ENCODE results near the gene MT3.

MT3 gene

GRCh38 chr16:56564793-56565477, 24.4 kb upstream of the MT3 start, which contains the start of gene MT4:
MT4 (plus strand) TSS chr16:56565073; CDS start chr16:56565129, 56 bp downstream.
- TF ChIP-seq CSRNP3 (CRISPR knock-in tag; IDR thresholded peaks at IDR 0.05): no peak
- no peak for TF ChIP-seq PPARA (CRISPR knock-in tag; IDR thresholded peaks at IDR 0.05; ENCODE audit: borderline replicate concordance)
- no peak for TF ChIP-seq ZNF8 (CRISPR knock-in tag; IDR thresholded peaks at IDR 0.05)
- TF ChIP-seq TCF4 (CRISPR knock-in tag; IDR thresholded peaks at IDR 0.05; ENCODE audit: borderline replicate concordance): no peak
- no peak for TF ChIP-seq ZFP3 (CRISPR knock-in tag; IDR thresholded peaks at IDR 0.05)
- no peak for TF ChIP-seq CREB5 (CRISPR knock-in tag; IDR thresholded peaks at IDR 0.05; ENCODE audit: low read depth)
- TF ChIP-seq CSDC2 (CRISPR knock-in tag; IDR thresholded peaks at IDR 0.05): no peak
- TF ChIP-seq ZNF70 (CRISPR knock-in tag; IDR thresholded peaks at IDR 0.05): no peak
- no peak for TF ChIP-seq BACH2 (CRISPR knock-in tag; IDR thresholded peaks at IDR 0.05; ENCODE audit: borderline replicate concordance)
- TF ChIP-seq RARB (CRISPR knock-in tag; IDR thresholded peaks at IDR 0.05): no peak
- TF ChIP-seq POU6F1 (CRISPR knock-in tag; IDR thresholded peaks at IDR 0.05; ENCODE audit: borderline replicate concordance, low read depth): no peak
- TF ChIP-seq ZFP30 (CRISPR knock-in tag; IDR thresholded peaks at IDR 0.05): no peak
- TF ChIP-seq TOX (CRISPR knock-in tag; IDR thresholded peaks at IDR 0.05; ENCODE audit: borderline replicate concordance): no peak
- no peak for ATAC-seq

- ATAC-seq: no peak
- TF ChIP-seq ZFP3 (CRISPR knock-in tag; IDR thresholded peaks at IDR 0.05) (no peak), POU6F1 (CRISPR knock-in tag; IDR thresholded peaks at IDR 0.05; ENCODE audit: borderline replicate concordance, low read depth) (no peak), CSDC2 (CRISPR knock-in tag; IDR thresholded peaks at IDR 0.05) (no peak), ZNF565 (CRISPR knock-in tag; conservative IDR thresholded peaks at IDR 0.05; ENCODE audit: low read depth) (no peak), CREB5 (CRISPR knock-in tag; IDR thresholded peaks at IDR 0.05; ENCODE audit: low read depth) (no peak)
Observed at GRCh38 chr16:56569971-56570370, 19.4 kb upstream of the MT3 start.

GRCh38 chr16:56571525-56571924, 17.8 kb upstream of the MT3 start:
- no peak for ATAC-seq

More at GRCh38 chr16:56571525-56571924, 17.8 kb upstream of the MT3 start:
- TF ChIP-seq ZFP3 (CRISPR knock-in tag; IDR thresholded peaks at IDR 0.05): no peak
- no peak for TF ChIP-seq PPARA (CRISPR knock-in tag; IDR thresholded peaks at IDR 0.05; ENCODE audit: borderline replicate concordance)
- no peak for TF ChIP-seq PATZ1 (CRISPR knock-in tag; IDR thresholded peaks at IDR 0.05; ENCODE audit: borderline replicate concordance)
- no peak for TF ChIP-seq CREB5 (CRISPR knock-in tag; IDR thresholded peaks at IDR 0.05; ENCODE audit: low read depth)
- TF ChIP-seq CSRNP3 (CRISPR knock-in tag; IDR thresholded peaks at IDR 0.05): no peak
- TF ChIP-seq TOX (CRISPR knock-in tag; IDR thresholded peaks at IDR 0.05; ENCODE audit: borderline replicate concordance): no peak
- no peak for TF ChIP-seq BACH2 (CRISPR knock-in tag; IDR thresholded peaks at IDR 0.05; ENCODE audit: borderline replicate concordance)
- TF ChIP-seq ZC3H10 (CRISPR knock-in tag; IDR thresholded peaks at IDR 0.05): no peak
- no peak for TF ChIP-seq RARB (CRISPR knock-in tag; IDR thresholded peaks at IDR 0.05)
- TF ChIP-seq ZNF70 (CRISPR knock-in tag; IDR thresholded peaks at IDR 0.05): no peak

Measured in SK-N-SH treated with all-trans-retinoic acid at 6 μM for 48 hours (cell line).